Activated T-cell treated with anti-CD3 and anti-CD28 coated beads, Interleukin-2, amount 50 U/mL, for 72 hours (primary cell): ENCODE results near the gene CYP26C1. TPM values are rescaled to one million over a fixed set of nuclear protein-coding genes. Genes with fewer than 3 reads are reported as not detected.

Source experiments
- ATAC-seq, 2 donors: fragments of 150-1000 bp; cut with Tn5 transposase; replicated peaks in 1 of 2; 2 replicates each; pipeline ENCODE4 v1.10.0; 2021; ENCODE audit warnings: moderate library complexity in 2 of 2, mild to moderate bottlenecking in 1 of 2
- DNase-seq, 2 donors: peaks; one replicate each; pipeline ENCODE4 v3.0.0; 2021 to 2022; ENCODE audit warnings: mixed read lengths in 1 of 2
- H3K27ac Mint-ChIP-seq: one replicate; pipeline ENCODE4 v1.8.0; 2022; ENCODE audit warnings: mild to moderate bottlenecking, moderate library complexity, mixed read lengths
- H3K27me3 Mint-ChIP-seq: one replicate; pipeline ENCODE4 v1.8.0; 2022; ENCODE audit warnings: low read depth, mixed read lengths
- H3K36me3 Mint-ChIP-seq, 2 donors: one replicate each; pipeline ENCODE4 v1.8.0; 2022; ENCODE audit warnings: mixed read lengths in 2 of 2, mild to moderate bottlenecking in 1 of 2; ENCODE audit not compliant: insufficient read depth in 2 of 2
- H3K4me1 Mint-ChIP-seq: one replicate; pipeline ENCODE4 v1.8.0; 2022; ENCODE audit warnings: low read depth, mixed read lengths
- H3K4me3 Mint-ChIP-seq, 2 donors: one replicate each; pipeline ENCODE4 v1.8.0; 2022; ENCODE audit warnings: mild to moderate bottlenecking in 2 of 2, mixed read lengths in 2 of 2, moderate library complexity in 2 of 2
- H3K9me3 Mint-ChIP-seq, 2 donors: one replicate each; pipeline ENCODE4 v1.8.0; 2022; ENCODE audit warnings: mixed read lengths in 2 of 2
- total RNA-seq, 2 donors: library from RNA; stranded (reverse); gene quantifications; one replicate each; pipeline ENCODE4 v1.2.3, GENCODE V29; 2022

CYP26C1 gene
- total RNA-seq, 2 donors from 2014 or later: 0.05 TPM; not detected in 1

DNA sequence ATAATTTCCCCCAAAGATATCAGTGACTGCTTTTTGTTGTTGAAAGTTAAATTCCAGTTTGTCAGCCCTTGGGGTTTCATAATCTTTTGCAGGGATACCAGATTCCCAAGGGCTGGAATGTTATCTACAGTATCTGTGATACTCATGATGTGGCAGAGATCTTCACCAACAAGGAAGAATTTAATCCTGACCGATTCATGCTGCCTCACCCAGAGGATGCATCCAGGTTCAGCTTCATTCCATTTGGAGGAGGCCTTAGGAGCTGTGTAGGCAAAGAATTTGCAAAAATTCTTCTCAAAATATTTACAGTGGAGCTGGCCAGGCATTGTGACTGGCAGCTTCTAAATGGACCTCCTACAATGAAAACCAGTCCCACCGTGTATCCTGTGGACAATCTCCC lies 16.3 kb downstream of the CYP26C1 start:
- Mint-ChIP-seq H3K27ac (no peak overlapping the region), H3K4me1 (peaks cover 31% of the 10 kb centered on the region), H3K27me3 (peaks cover 87% of the 10 kb centered on the region), H3K4me3 (no peak overlapping the region), H3K36me3 (no peaks in the 10 kb centered on the region), H3K9me3 (no peaks in the 10 kb centered on the region)
- ATAC-seq: no peak
- DNase-seq: no peak

DNA sequence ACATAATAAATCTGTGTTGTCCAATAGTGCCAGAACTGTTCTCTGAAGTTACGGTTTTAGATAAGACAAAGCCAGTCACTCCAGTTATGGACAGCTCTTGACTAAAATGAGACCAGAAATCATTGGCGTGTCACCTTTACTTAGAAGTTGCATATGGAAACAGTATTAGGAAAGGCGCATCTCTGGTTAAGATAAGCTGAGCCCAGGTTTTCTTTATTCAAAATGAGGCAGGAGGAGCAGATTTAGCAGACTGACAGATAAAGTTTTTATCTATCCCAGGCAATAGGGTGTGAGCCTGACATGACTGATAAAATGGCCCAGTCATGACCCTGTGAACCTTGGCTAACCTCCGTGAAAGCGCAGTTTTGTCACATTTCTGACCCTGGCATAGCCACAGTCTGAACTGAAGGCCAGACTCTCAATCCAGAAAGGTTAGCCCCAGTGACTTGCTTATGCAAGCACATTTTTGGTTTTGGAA lies 17.3 kb downstream of the CYP26C1 start:
- Mint-ChIP-seq H3K4me3 (no peak overlapping the region), H3K36me3 (no peaks in the 10 kb centered on the region), H3K9me3 (no peaks in the 10 kb centered on the region), H3K4me1 (peaks cover 24% of the 10 kb centered on the region), H3K27me3 (peaks cover 77% of the 10 kb centered on the region), H3K27ac (no peak overlapping the region)
- no peak for ATAC-seq
- DNase-seq: no peak

- peak overlapping the region in 1 of 2 donors; percentile 67 for H3K4me3 Mint-ChIP-seq
- peaks cover 16% of the 10 kb centered on the region for H3K4me1 Mint-ChIP-seq
- H3K27ac Mint-ChIP-seq: no peak overlapping the region
- no peak for ATAC-seq
- no peaks in the 10 kb centered on the region for H3K36me3 Mint-ChIP-seq
- H3K9me3 Mint-ChIP-seq: no peaks in the 10 kb centered on the region
- peaks cover 64% of the 10 kb centered on the region for H3K27me3 Mint-ChIP-seq
- DNase-seq: no peak
Observed at GRCh38 chr10:93079663-93080349, 19.2 kb downstream of the CYP26C1 start.

DNA sequence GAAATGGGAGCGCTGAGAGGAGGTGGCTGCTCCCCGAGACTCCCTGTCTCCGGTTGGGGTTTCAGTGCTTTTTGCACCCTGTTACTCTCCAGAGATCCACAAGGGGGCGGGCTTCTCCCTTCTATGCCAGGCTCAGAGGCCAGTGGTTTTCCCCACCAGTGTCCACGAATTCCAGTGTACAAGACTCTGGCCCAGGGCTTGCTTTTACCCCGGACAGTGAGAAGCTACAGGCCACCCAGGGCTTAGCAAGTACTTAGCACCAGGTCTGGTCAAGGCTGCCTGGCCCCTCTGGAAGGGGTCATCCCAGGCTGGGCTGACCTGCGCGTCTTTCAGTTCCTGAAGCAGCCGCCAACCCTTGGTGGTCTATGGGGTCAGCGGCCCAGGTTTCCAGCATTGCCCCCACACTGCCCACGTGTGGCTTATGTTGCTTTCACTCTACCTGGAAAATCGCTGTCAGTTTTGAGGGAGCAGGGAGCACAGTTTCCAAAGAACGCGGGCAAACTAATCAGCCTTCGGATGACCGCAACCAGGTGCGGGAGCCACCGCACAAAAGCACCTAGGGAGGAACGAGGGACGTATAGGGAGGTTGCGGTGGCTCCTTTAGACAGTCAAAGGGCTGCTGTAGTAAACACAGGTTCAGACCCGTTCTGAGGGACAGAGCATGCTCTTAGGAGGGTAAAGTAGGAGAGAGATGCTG lies 19.9 kb downstream of the CYP26C1 start:
- peaks cover 60% of the 10 kb centered on the region for H3K27me3 Mint-ChIP-seq
- peak; percentile 60 for ATAC-seq
- peaks cover 10% of the 10 kb centered on the region for H3K4me1 Mint-ChIP-seq
- no peaks in the 10 kb centered on the region for H3K9me3 Mint-ChIP-seq
- no peaks in the 10 kb centered on the region for H3K36me3 Mint-ChIP-seq
- no peak overlapping the region for H3K27ac Mint-ChIP-seq
- peak; percentile 56 to 62 for DNase-seq
- H3K4me3 Mint-ChIP-seq: peak overlapping the region in 1 of 2 donors; percentile 67

DNA sequence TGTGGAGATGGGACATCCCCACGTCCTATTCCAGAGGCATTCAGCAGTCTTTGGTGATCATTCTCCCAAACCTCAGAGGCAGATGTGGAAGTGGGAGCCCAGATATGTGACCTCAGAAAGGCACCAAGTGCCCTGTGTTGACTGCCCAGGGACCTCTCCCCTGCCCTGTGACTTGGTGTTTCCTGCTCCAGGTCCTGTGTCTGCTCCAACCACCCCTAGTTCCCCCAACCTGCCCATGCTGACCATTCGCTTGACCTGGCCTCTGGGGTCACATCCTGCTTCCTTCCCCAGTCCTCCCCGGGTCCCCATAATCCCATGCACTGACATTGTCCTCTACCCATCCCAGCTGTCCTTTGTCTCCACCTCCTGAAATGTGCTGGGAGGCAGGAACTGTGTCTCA lies 20.7 kb downstream of the CYP26C1 start:
- peaks cover 5% of the 10 kb centered on the region for H3K4me1 Mint-ChIP-seq
- no peak overlapping the region for H3K4me3 Mint-ChIP-seq
- H3K36me3 Mint-ChIP-seq: no peaks in the 10 kb centered on the region
- H3K9me3 Mint-ChIP-seq: no peaks in the 10 kb centered on the region
- H3K27me3 Mint-ChIP-seq: peaks cover 51% of the 10 kb centered on the region
- H3K27ac Mint-ChIP-seq: no peak overlapping the region
- ATAC-seq (no peak), DNase-seq (no peak)

GRCh38 chr10:93081834-93082233 lies 21.2 kb downstream of the CYP26C1 start:
- H3K27me3 Mint-ChIP-seq: peaks cover 46% of the 10 kb centered on the region
- H3K36me3 Mint-ChIP-seq: no peaks in the 10 kb centered on the region
- H3K9me3 Mint-ChIP-seq: no peaks in the 10 kb centered on the region
- H3K4me3 Mint-ChIP-seq: no peak overlapping the region
- ATAC-seq (no peak), DNase-seq (no peak)
- H3K27ac Mint-ChIP-seq: no peak overlapping the region
- peaks cover 5% of the 10 kb centered on the region for H3K4me1 Mint-ChIP-seq

GRCh38 chr10:93083743-93084539 lies 23.3 kb downstream of the CYP26C1 start:
- Mint-ChIP-seq H3K4me3 (no peak overlapping the region), H3K4me1 (peaks cover 5% of the 10 kb centered on the region), H3K27me3 (peaks cover 35% of the 10 kb centered on the region), H3K36me3 (no peaks in the 10 kb centered on the region), H3K9me3 (no peaks in the 10 kb centered on the region), H3K27ac (no peak overlapping the region)
- no peak for DNase-seq
- ATAC-seq: no peak

DNA sequence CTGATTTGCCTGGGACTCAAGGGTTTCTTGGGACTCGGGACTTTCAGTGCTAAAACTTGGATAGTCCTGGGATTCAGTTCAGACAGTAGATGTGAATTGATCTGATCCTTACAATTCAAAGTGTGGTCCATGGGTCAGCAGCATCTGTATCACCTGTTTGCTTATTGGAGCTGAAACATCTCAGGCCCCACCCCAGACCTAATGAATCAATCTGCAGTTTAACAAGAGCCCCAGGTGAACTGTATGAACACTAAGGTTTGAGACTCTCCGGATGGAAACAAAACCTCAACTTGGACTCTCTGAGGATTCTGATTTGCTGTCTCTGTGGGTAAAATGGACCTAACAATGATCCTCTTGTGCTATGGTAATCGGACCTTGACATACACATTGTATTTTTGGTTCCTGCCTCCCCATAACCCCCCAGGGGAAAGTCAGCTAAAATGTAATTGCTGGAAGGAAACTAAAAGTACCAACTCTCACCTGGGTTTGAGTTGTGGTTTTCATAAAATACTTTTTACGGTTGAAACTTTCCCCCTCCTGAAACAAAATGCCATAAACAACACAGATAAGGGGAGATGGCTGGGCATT lies 24.8 kb downstream of the CYP26C1 start:
- H3K27ac Mint-ChIP-seq: no peak overlapping the region
- no peak for ATAC-seq
- DNase-seq: no peak
- H3K9me3 Mint-ChIP-seq: no peaks in the 10 kb centered on the region
- no peaks in the 10 kb centered on the region for H3K36me3 Mint-ChIP-seq
- peaks cover 21% of the 10 kb centered on the region for H3K27me3 Mint-ChIP-seq
- H3K4me1 Mint-ChIP-seq: no peaks in the 10 kb centered on the region
- no peak overlapping the region for H3K4me3 Mint-ChIP-seq

- ATAC-seq (no peak), DNase-seq (no peak)
- Mint-ChIP-seq H3K27me3 (peaks cover 12% of the 10 kb centered on the region), H3K4me1 (no peaks in the 10 kb centered on the region), H3K36me3 (no peaks in the 10 kb centered on the region), H3K27ac (no peak overlapping the region), H3K9me3 (no peaks in the 10 kb centered on the region), H3K4me3 (no peak overlapping the region)
Observed at GRCh38 chr10:93086289-93086688, 25.7 kb downstream of the CYP26C1 start.

- Mint-ChIP-seq H3K9me3 (no peaks in the 10 kb centered on the region), H3K4me1 (no peaks in the 10 kb centered on the region), H3K36me3 (no peaks in the 10 kb centered on the region), H3K27me3 (peaks cover 8% of the 10 kb centered on the region), H3K4me3 (no peak overlapping the region), H3K27ac (no peak overlapping the region)
- DNase-seq (no peak), ATAC-seq (no peak)
Observed at GRCh38 chr10:93087846-93088245, 27.2 kb downstream of the CYP26C1 start.

DNA sequence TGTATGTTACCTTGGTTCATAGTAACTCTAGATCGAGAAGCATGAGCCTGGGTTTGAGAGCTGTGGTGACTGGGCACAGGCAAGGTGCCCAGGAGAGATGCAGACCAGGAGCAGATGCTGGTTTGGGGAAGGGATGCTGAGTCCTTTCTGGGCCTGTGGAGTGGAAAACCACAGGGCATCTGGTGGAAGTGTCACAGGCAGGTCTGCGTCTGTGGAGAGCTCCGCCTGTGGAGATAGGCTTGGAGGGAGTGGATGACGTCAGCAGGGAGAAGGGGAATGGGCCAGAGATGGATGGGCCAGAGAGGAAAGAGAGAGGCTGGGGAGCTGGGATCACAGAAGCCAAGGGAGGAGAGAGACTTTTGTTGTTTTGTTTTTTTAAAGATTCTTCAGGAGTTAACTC lies 27.9 kb downstream of the CYP26C1 start:
- H3K36me3 Mint-ChIP-seq: no peaks in the 10 kb centered on the region
- no peak for DNase-seq
- ATAC-seq: no peak
- no peaks in the 10 kb centered on the region for H3K4me1 Mint-ChIP-seq
- no peak overlapping the region for H3K27ac Mint-ChIP-seq
- H3K9me3 Mint-ChIP-seq: no peaks in the 10 kb centered on the region
- H3K27me3 Mint-ChIP-seq: peaks cover 14% of the 10 kb centered on the region
- H3K4me3 Mint-ChIP-seq: no peak overlapping the region

DNA sequence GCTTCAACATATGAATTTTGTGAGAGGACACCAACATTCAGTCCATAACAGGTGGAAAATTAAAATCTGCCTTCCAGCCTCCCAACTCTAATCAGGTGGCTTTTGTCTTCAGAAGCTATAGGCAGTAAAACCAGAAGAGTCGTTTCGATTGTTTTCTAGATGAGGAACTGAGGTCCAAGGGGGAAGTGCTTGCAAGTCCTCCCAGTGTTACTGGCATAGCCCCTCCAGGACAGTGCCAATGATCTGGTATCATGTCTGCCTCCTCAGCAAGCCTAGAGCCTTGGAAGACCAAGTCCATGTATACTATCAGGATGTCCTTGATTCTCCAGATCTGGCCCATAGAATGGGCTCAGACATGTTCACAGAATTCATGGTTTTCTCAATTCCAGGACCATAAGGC lies 30.0 kb downstream of the CYP26C1 start:
- Mint-ChIP-seq H3K4me3 (no peak overlapping the region), H3K4me1 (no peaks in the 10 kb centered on the region), H3K27ac (no peak overlapping the region), H3K36me3 (no peaks in the 10 kb centered on the region), H3K27me3 (peaks cover 14% of the 10 kb centered on the region), H3K9me3 (no peaks in the 10 kb centered on the region)
- DNase-seq: no peak
- no peak for ATAC-seq

- H3K27me3 Mint-ChIP-seq: peaks cover 14% of the 10 kb centered on the region
- DNase-seq (no peak), ATAC-seq (no peak)
- no peak overlapping the region for H3K4me3 Mint-ChIP-seq
- no peaks in the 10 kb centered on the region for H3K4me1 Mint-ChIP-seq
- no peaks in the 10 kb centered on the region for H3K9me3 Mint-ChIP-seq
- H3K27ac Mint-ChIP-seq: no peak overlapping the region
- H3K36me3 Mint-ChIP-seq: no peaks in the 10 kb centered on the region
Observed at GRCh38 chr10:93091960-93092359, 31.4 kb downstream of the CYP26C1 start.
